Measurements from ENCODE around the gene AVPR2. TPM values are rescaled to one million over a fixed set of nuclear protein-coding genes. Genes with fewer than 3 reads are reported as not detected.
A peak's percentile ranks its signal among the peaks of the same experiment; 100 is the strongest.

AVPR2 gene
- total RNA-seq (2021; ENCODE audit: unreplicated experiment) (10.6 TPM), Bru-seq, nascent RNA (percentile 41 among the genes with signal in this experiment), BruChase-seq, experiment 1, labeled RNA remaining after a 2-hour chase (percentile 50 among the genes with signal in this experiment), BruChase-seq, experiment 2, labeled RNA remaining after a 6-hour chase (percentile 57 among the genes with signal in this experiment)
- polyA plus RNA-seq (2012; ENCODE audit: insufficient read length): 15.5 TPM
- long read RNA-seq, transcript AVPR2-201 (3 exons, 1,622 nt): minor isoform, 5 of 32 reads
- long read RNA-seq, transcript AVPR2-206 (4 exons, 1,784 nt): major isoform, 20 of 32 reads
- long read RNA-seq, partial matches to known transcripts: 2 of 32 reads
- long read RNA-seq, other reads (novel, unspliced or antisense): 5 of 32 reads

- ATAC-seq: peak; percentile 41
- Histone ChIP-seq H3K4me3 (ENCODE audit: low read depth in 2 of 2, low read length in 2 of 2) (0 out of 4 replicates have a peak within 1 kb of the TSS, but pooled peaks of 1 of the 2 experiments have one; percentile 12), H3K27me3 (ENCODE audit: control insufficient read depth, insufficient read depth, low read length) (no peaks in the 10 kb centered on the region), H3K36me3 (ENCODE audit: control insufficient read depth, insufficient read depth, low read length) (no peaks in the 10 kb centered on the region), H3K9me3 (ENCODE audit: control insufficient read depth, insufficient read depth, low read depth, low read length) (no peaks in the 10 kb centered on the region), H3K4me1 (ENCODE audit: control insufficient read depth, insufficient read depth, low read length) (peaks cover 55% of the 10 kb centered on the region), H3K27ac (ENCODE audit: low read length) (peak within 1 kb of the TSS; percentile 76)
- ChIA-PET POLR2A (no interaction called here), CTCF (no interaction called here)
- BruUV-seq (replicated peaks): no TSS peak
- intact Hi-C loops (cut with micrococcal nuclease; ENCODE audit: unreplicated experiment) (no loop called here), in situ Hi-C loops (cut with HindIII; ENCODE audit: low pct_unique_long_range_greater_than_20kb, low sequenced_read_pairs) (no loop called here)
- DNase-seq (ENCODE audit: low read depth, low spot score): no peak
- TF ChIP-seq SIN3A (IDR thresholded peaks at IDR 0.05; ENCODE audit: borderline replicate concordance, insufficient read depth, low read depth, low read length): no peak; the same call in 1 of the 2 replicates
- no peak for TF ChIP-seq TCF7L2 (IDR thresholded peaks at IDR 0.05; ENCODE audit: low read depth, low read length)
- no peak for TF ChIP-seq REST (IDR thresholded peaks at IDR 0.05; ENCODE audit: insufficient read depth in 1 of 2, low read depth in 2 of 2, low read length in 1 of 2)
- peak; percentile 61 for TF ChIP-seq POLR2AphosphoS5 (IDR thresholded peaks at IDR 0.05; ENCODE audit: low read depth, low read length)
- no peak for TF ChIP-seq CTCF (IDR thresholded peaks at IDR 0.05)
Observed at GRCh38 chrX:153903991-153904957, at the start of gene AVPR2. Gene AVPR2, plus strand, starts transcription at chrX:153904673. Its CDS starts 473 bp downstream, at chrX:153905146.

- ATAC-seq: no peak
Observed at GRCh38 chrX:153854702-153855101, 49.8 kb upstream of the AVPR2 start.

More at GRCh38 chrX:153854702-153855101, 49.8 kb upstream of the AVPR2 start:
- Histone ChIP-seq H3K9me3 (ENCODE audit: control insufficient read depth, insufficient read depth, low read depth, low read length) (no peaks in the 10 kb centered on the region), H3K27ac (ENCODE audit: low read length) (no peak overlapping the region), H3K27me3 (ENCODE audit: control insufficient read depth, insufficient read depth, low read length) (no peaks in the 10 kb centered on the region; the same call in 1 of the 2 replicates), H3K4me1 (ENCODE audit: control insufficient read depth, insufficient read depth, low read length) (no peaks in the 10 kb centered on the region), H3K36me3 (ENCODE audit: control insufficient read depth, insufficient read depth, low read length) (no peaks in the 10 kb centered on the region), H3K4me3 (ENCODE audit: low read depth in 2 of 2, low read length in 2 of 2) (no peak overlapping the region)
- ChIA-PET POLR2A (no interaction called here), CTCF (no interaction called here)
- intact Hi-C loops (cut with micrococcal nuclease; ENCODE audit: unreplicated experiment): no loop called here
- no TSS peak for BruUV-seq (replicated peaks)
- in situ Hi-C loops (cut with HindIII; ENCODE audit: low pct_unique_long_range_greater_than_20kb, low sequenced_read_pairs): no loop called here
- TF ChIP-seq SIN3A (IDR thresholded peaks at IDR 0.05; ENCODE audit: borderline replicate concordance, insufficient read depth, low read depth, low read length) (no peak), POLR2AphosphoS5 (IDR thresholded peaks at IDR 0.05; ENCODE audit: low read depth, low read length) (no peak), TCF7L2 (IDR thresholded peaks at IDR 0.05; ENCODE audit: low read depth, low read length) (no peak), REST (IDR thresholded peaks at IDR 0.05; ENCODE audit: insufficient read depth in 1 of 2, low read depth in 2 of 2, low read length in 1 of 2) (no peak), CTCF (IDR thresholded peaks at IDR 0.05) (no peak)
- DNase-seq (ENCODE audit: low read depth, low spot score): no peak
